HG03442 (cell line): ENCODE results near the gene HS3ST1.
"Not testable (repeated sequence)": the region's sequence is repeated elsewhere in the genome, so short reads cannot be mapped to it uniquely, and the experiment has no call there.

Experiments
- ATAC-seq: cut with Tn5 transposase; IDR thresholded peaks from one replicate; pipeline ENCODE4 v1.9.1; 2021; ENCODE audit warnings: mild to moderate bottlenecking, moderate library complexity; ENCODE audit not compliant: unreplicated experiment

HS3ST1 gene

GRCh38 chr4:11408233-11408967 lies 20.3 kb downstream of the HS3ST1 start:
- no peak for ATAC-seq

DNA sequence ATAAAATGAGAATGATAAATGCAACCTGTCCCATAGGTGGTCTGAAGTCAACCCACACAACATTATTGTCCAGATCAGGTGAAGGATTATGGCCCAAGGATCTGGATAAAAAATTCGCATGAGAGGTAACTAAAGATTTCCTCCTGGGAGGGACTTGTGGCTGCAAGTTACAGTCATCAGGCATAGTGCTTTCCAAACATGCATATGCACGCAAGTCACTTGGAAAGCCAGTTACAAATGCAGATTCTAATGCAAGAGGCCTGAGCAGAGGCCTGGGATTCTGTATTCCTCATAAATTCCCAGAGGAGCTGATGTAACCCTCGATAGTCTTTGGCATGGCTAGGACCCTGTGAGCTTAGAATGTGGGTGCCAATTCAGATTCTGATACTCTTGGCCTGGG lies 21.1 kb downstream of the HS3ST1 start:
- no peak for ATAC-seq

DNA sequence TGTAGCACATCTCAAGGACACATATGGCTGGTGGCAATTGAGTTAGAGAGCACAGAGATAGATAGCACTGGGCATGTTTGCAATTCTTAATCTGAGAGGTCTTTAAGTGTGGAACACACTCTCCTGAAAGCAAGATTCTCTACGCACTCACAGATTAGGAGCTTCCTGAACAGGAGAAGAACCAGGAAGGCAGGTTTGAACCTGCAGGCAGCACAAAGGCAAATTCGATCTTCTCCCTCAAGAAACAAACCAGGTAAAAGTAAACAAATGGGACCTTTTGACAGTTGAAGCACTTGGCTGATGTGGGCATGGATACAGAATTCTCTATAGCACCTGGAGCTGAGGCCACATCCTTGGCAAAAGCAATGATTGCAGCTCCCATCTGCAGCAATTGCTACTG lies 24.3 kb downstream of the HS3ST1 start:
- no peak for ATAC-seq

GRCh38 chr4:11402192-11402591 lies 26.5 kb downstream of the HS3ST1 start:
- ATAC-seq = peak; percentile 39

GRCh38 chr4:11399461-11399971 lies 29.2 kb downstream of the HS3ST1 start:
- no peak for ATAC-seq

DNA sequence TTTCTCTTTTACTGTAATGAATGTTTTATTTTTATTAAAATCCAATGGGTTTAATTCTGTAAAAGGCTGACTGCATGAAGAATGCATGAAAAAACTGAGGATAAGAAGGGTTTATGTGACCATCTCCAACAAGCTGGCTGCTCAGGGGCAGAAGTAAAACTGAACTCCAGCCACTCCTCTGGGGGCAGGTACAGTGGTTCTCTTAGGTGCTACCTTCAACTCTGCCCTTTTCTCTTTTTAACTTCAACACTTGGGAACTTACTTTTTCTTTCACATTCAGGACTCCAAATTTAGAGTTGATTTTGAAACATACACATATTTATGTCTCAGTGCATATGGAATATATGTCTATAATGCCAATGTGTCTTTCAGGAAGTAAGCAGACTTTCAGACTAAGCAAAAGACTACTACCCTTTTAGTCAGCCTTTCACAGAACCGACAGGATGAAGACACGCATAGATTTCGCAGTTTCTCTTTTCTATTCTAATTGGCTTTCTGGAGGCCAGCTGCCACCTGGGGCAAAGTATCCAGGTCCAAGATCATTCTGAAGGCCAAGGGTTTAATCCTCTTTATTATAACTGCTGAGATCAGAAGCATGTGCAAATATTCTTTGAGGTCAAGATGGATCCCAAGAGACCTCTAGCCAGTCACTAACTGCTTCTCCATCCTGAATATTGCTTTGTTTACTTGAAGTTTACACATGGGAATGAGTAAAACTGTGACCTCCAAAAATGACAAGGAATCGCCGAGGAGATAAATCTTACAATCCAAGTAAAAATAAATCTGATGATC lies 30.7 kb downstream of the HS3ST1 start:
- ATAC-seq = peak; percentile 60

GRCh38 chr4:11397146-11397545 lies 31.5 kb downstream of the HS3ST1 start:
- no peak for ATAC-seq

GRCh38 chr4:11393551-11393950 lies 35.1 kb downstream of the HS3ST1 start:
- no peak for ATAC-seq

GRCh38 chr4:11384072-11384471 lies 44.6 kb downstream of the HS3ST1 start:
- not testable (repeated sequence) for ATAC-seq

GRCh38 chr4:11376571-11376970 lies 52.1 kb downstream of the HS3ST1 start:
- no peak for ATAC-seq

DNA sequence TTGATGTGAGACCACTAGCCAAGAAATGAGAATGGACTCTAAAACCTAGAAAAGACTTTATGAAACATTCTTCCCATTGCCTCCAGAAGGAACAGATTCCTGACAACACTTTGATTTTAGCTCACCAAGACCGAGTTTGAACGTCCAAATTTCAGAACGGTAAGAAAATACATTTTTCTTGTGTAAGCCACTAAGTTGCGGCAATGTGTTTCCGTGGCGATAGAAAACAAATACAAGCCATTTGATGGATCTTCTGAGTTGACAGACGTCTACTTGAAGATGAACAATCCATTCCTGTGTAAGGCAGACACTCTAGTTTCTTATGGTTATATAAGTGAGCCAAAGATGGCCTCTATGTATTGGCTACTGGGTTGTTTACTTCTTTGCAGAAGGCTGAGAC lies 52.5 kb downstream of the HS3ST1 start:
- ATAC-seq = no peak

- no peak for ATAC-seq
Measured at GRCh38 chr4:11368701-11369115, 60.0 kb downstream of the HS3ST1 start.

DNA sequence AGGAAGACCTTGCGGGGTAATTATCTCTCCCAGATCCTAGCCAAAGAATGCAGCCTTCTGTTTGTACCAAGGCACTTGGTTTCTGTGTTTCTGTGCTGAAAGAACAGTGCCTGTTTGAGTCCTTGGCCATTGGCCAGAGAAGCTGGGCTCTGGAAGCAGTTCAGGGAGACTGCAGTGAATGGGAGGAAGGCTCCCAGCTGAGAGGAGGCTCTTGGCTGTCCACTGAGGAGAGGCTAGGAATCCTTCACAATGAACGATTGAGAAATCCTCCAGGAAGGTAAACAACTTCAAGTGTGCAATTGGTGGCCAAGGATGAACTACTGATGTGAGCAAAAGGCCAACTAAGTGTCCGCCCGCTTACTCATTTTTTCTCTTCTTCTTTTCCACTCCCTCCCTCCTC lies 61.3 kb downstream of the HS3ST1 start:
- no peak for ATAC-seq

DNA sequence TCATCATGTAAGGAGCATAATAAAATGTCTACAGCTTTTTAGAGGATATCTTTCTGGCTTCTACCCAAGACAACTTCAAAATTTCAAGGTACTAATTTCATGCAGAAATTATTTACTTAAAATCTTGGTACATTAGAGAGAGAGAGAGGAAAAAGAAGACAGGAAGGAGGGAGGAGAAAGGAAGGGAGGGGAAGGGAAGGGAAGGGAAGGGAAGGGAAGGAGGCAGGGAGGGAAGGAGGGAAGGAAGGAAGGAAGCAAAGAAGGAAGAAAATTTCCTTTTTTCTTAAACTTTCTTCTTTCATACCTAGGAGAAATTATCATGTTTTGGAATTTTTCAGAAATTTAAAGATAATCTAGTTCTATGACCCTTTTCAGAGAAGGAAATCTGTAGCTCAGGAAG lies 61.8 kb downstream of the HS3ST1 start:
- ATAC-seq = no peak

GRCh38 chr4:11365039-11365438 lies 63.7 kb downstream of the HS3ST1 start:
- ATAC-seq = no peak

GRCh38 chr4:11359591-11359990 lies 69.1 kb downstream of the HS3ST1 start:
- ATAC-seq = no peak

DNA sequence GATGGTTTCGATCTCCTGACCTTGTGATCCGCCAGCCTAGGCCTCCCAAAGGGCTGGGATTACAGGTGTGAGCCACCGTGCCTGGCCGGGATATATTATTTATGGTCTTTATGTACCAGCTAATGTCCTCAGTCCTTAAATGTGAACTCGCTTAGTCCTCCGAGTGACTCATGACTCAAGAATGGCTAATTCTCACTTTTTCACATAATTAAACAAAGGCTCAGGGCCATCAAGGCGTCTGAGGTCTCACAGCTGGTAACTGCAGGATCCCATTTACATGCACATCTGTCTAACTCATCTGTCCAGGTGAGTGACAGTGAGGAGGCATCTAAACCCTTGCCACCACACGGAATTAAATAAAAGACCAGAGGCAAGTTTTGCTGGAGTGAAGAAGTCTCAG lies 73.5 kb downstream of the HS3ST1 start:
- ATAC-seq = no peak

- no peak for ATAC-seq
Measured at GRCh38 chr4:11354531-11354930, 74.2 kb downstream of the HS3ST1 start.

- ATAC-seq = no peak
Measured at GRCh38 chr4:11348449-11349088, 80.1 kb downstream of the HS3ST1 start.

DNA sequence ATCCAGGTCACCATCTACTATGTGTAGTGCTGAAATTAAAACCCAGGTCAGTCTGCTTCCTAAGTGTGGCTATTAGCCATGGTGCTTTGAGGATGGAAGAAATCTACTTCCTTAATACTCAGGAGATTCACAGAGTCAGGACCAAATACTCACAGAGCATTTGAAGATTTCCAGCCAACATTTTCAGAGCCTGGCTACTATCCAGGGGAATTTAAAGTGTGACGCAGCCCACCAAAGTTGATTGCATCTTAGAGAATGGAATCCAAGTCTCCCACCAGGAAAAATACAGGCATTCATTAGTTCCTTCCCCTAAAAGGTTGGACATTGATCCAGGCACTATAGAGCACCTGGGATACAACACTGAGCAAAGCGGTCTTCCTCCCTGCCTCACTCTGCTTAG lies 83.8 kb downstream of the HS3ST1 start:
- ATAC-seq = no peak

DNA sequence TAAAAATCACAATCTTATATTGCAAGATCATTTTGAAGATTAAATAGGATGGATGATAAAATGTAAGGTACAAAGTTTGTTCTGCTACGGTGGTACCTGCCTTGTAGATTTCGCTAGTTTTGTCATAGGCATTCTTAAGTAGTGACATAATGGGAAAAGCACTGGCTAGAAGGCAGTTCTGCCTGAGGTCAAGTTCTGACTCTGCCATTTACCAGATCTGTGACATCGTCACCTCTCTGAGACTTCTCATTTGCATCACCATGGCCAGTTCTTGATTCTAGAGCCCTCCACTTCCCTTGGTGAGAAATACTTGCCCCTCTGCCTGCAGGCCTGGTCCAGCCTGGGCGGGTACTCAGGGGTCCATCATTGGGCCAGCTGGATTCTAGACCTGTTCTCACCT lies 85.2 kb downstream of the HS3ST1 start:
- no peak for ATAC-seq
